ENCODE results near the gene PRMT1.
A peak's percentile ranks its signal among the peaks of the same experiment; 100 is the strongest.

PRMT1 gene

DNA sequence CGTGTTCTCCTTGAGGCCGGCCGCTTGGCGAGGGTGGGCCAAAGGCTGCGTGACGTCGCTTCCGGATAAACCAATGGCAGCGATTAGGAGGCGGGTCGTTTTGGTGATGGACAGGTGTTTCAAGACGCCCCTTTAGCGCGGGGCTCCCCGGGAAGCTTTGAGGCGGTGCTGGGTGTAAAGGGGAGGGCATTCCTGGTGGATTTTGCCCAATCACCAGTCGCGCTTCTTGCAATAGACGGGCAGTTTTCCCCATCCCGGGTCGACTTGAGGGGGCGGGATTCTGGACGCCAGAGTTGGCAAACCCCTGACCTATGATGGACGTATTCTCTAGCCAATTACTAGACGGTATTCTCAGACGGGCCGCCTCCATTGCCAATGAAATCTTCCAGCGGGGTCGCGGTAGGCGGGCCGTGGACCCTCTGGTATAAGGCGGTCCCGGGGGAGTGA, 264 bp upstream of the PRMT1 start:
- H3K4me3 Mint-ChIP-seq: peak overlapping the region; percentile 99
- peaks cover 16% of the 10 kb centered on the region for H3K36me3 Mint-ChIP-seq (ENCODE audit: low read depth)
- no peaks in the 10 kb centered on the region for H3K9me3 Mint-ChIP-seq
- peaks cover 27% of the 10 kb centered on the region for H3K4me1 Mint-ChIP-seq (ENCODE audit: low read depth)
- peak overlapping the region; percentile 99 for H3K27ac Mint-ChIP-seq
- no peaks in the 10 kb centered on the region for H3K27me3 Mint-ChIP-seq (ENCODE audit: low read depth)

DNA sequence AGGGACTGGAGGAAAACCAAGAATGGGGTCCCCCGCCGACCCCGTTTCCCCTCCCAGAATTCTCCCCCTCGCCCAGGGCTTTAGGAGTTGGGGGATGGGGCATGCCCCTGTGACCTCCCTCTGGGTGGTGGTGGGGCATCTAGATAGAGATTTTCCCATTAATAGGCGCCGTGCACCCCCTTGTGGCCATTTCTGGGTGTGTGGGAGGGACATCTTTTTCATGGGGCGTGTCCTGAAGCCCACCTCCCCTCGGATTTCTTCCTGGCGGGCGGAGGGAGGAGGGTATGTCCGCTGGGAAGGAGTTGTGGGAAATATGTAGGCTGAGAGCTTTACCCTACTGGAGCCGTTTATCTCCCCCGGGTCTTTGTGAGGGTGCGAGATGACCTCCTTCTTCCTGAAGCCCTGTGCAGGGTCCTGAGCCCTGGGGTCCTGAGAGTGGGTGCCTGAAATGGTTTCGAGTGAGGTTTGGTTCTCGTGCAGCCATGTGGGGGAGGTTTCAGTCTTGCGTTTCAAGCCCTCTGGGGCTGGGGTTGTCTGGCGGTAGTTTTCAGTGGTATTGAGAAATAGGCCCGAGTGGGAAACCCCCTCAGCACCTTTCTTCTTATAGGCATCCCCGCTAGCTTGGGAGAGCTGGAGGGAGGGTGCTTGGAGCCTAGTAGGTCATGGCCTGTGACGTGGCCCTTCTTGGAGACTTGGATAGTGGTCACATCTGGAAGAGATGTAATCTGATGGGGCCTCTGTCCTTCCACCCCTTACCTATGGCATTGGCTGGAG, 1.0 kb downstream of the PRMT1 start:
- Mint-ChIP-seq H3K27ac (peak overlapping the region; percentile 97), H3K9me3 (no peaks in the 10 kb centered on the region), H3K27me3 (ENCODE audit: low read depth) (no peaks in the 10 kb centered on the region), H3K4me1 (ENCODE audit: low read depth) (peaks cover 23% of the 10 kb centered on the region), H3K36me3 (ENCODE audit: low read depth) (peaks cover 12% of the 10 kb centered on the region), H3K4me3 (peak overlapping the region; percentile 91)

DNA sequence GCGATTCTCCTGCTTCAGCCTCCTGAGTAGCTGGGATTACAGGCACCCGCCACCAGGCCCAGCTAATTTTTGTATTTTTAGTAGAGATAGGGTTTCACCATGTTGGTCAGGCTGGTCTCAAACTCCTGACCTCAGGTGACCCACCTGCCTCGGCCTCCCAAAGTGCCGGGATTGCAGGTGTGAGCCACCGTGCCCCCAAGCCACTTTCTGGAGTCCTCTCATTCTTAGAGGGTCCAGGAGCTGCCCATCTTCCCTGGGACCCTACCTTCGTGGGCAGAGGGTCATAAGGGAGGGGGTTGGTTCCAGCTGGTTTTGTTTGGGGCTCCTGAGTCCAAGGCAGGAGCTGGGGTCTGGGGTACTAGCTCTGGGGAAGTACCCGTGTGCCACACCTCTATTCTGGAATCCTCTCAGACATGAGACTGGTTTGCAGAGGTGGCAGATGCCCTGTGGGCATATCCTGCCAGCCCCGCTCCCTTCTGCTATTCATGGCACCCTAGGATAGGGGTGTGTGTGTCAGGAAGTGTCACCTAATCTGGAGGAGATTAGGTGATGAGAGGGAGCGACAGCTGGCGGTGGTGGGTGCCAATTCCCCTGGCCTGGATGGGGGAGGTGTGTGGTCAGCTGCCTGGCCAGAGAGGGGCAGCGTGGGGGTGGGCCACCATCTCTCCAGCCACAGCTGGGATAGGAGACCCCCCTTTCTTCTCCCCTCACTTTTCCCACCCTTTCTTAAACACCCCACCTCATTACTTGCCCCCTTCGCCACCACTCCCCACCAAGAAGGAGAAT, 2.1 kb downstream of the PRMT1 start:
- no peak overlapping the region for H3K4me3 Mint-ChIP-seq
- peaks cover 23% of the 10 kb centered on the region for H3K4me1 Mint-ChIP-seq (ENCODE audit: low read depth)

DNA sequence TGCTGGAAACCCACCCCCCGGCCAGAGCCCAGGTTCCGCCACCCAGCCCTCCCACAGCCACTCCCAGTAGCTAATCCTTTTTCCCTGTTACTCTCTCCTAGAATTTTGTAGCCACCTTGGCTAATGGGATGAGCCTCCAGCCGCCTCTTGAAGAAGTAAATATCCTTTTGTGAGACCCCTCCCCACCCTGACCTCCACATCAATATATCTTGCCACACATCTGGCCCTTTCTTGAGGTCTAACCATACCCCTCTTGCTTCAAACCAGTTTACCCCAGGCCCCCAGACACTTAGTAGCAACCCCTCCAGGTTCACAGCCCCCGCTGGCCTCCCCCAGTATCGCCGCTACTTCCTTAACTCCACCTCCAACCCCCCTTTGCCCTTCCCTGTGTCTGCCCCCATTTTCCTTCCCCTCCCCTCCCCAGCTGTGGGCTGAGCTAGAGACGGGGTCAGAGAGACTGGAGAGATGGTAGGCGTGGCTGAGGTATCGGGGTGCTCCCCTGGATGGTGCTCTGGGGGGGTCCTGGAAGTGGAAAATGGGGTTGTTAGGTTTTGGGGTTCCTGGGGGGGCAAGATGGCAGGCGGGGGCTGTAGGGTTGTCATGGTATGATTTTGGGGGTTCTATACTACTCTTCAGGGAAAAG, 2.8 kb downstream of the PRMT1 start:
- Mint-ChIP-seq H3K9me3 (no peaks in the 10 kb centered on the region), H3K36me3 (ENCODE audit: low read depth) (peaks cover 13% of the 10 kb centered on the region), H3K27ac (peak overlapping the region; percentile 41), H3K27me3 (ENCODE audit: low read depth) (no peaks in the 10 kb centered on the region), H3K4me1 (ENCODE audit: low read depth) (peaks cover 23% of the 10 kb centered on the region), H3K4me3 (peak overlapping the region; percentile 28)

More for the DNA sequence above, 2.1 kb downstream of the PRMT1 start:
- Mint-ChIP-seq H3K27me3 (ENCODE audit: low read depth) (no peaks in the 10 kb centered on the region), H3K9me3 (no peaks in the 10 kb centered on the region), H3K27ac (no peak overlapping the region), H3K36me3 (ENCODE audit: low read depth) (peaks cover 10% of the 10 kb centered on the region)

DNA sequence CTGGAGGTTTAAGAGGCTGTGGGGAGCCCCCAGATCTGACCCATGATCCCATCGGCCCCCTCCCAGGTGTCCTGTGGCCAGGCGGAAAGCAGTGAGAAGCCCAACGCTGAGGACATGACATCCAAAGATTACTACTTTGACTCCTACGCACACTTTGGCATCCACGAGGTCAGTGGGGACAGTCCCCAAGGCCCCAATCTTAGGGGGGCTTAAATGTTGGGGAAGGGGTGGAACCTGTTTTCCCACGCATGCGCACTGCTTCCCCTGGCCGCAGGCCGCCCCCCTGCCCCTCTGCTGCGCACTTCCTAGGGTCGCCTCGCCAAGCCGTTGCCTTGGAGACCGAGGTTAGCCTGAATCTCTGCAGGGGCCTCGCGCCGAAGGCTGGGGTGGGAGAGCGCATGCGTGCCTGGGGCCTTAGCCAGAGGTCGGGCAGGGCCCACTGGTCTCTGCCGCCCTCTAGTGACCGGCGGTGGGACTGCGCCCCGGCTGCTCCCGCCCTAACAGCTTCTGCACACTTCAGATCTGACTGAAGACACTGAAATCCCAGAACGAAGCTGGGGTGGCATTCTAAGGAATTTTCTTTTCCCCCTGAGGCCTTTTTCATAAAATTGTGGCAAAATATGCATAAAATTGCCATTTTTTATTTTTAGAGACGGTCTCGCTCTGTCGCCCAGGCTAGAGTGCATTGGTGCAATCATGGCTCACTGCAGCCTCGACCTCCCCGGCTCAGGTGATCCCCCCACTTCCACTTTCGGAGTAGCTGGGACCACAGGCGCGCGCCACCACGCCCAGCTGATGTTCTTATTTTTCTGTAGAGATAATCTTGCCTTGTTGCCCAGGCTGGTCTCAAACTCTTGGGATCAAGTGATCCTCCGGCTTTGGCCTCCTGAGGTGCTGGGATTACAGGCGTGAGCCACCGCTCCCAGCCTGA, 3.6 kb downstream of the PRMT1 start:
- Mint-ChIP-seq H3K9me3 (no peaks in the 10 kb centered on the region), H3K27me3 (ENCODE audit: low read depth) (no peaks in the 10 kb centered on the region), H3K36me3 (ENCODE audit: low read depth) (peaks cover 17% of the 10 kb centered on the region), H3K4me3 (no peak overlapping the region), H3K27ac (no peak overlapping the region), H3K4me1 (ENCODE audit: low read depth) (peaks cover 23% of the 10 kb centered on the region)

DNA sequence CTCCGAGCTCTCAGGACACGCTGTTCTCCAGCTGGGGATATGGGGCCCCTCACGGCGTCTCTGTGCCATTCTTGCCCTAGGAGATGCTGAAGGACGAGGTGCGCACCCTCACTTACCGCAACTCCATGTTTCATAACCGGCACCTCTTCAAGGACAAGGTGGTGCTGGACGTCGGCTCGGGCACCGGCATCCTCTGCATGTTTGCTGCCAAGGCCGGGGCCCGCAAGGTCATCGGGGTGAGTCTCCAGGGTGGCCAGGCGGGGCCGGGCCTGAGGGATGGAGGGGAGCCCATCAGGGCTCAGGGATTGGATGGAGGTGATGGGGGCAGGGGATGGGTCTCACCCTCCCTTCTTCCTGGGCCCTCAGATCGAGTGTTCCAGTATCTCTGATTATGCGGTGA, 4.8 kb downstream of the PRMT1 start:
- Mint-ChIP-seq H3K9me3 (no peaks in the 10 kb centered on the region), H3K36me3 (ENCODE audit: low read depth) (peaks cover 19% of the 10 kb centered on the region), H3K27ac (no peak overlapping the region)

DNA sequence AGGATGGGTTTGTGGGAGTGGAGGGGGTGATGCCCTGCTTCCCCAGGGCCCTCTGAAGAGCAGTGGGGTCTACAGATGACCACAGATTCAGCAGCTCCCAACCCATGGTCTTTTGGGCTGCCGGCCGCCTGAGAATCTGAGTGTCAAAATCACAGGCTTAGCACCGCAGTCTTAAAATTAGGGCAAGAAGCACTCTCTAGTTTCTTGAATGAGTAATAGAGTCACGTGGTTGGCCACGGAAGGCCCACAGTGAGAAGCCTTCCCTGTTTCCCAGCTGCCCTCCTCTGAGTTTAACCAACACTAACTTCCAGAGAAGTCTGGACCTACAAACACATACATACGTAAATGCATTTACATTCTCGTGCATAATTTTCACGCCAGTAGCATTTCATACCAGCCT, 5.2 kb downstream of the PRMT1 start:
- Mint-ChIP-seq H3K36me3 (ENCODE audit: low read depth) (peaks cover 19% of the 10 kb centered on the region), H3K27me3 (ENCODE audit: low read depth) (no peaks in the 10 kb centered on the region), H3K9me3 (no peaks in the 10 kb centered on the region), H3K4me1 (ENCODE audit: low read depth) (peaks cover 21% of the 10 kb centered on the region), H3K27ac (no peak overlapping the region), H3K4me3 (no peak overlapping the region)

More for the DNA sequence above, 4.8 kb downstream of the PRMT1 start:
- no peak overlapping the region for H3K4me3 Mint-ChIP-seq
- H3K4me1 Mint-ChIP-seq (ENCODE audit: low read depth): peaks cover 21% of the 10 kb centered on the region
- H3K27me3 Mint-ChIP-seq (ENCODE audit: low read depth): no peaks in the 10 kb centered on the region

DNA sequence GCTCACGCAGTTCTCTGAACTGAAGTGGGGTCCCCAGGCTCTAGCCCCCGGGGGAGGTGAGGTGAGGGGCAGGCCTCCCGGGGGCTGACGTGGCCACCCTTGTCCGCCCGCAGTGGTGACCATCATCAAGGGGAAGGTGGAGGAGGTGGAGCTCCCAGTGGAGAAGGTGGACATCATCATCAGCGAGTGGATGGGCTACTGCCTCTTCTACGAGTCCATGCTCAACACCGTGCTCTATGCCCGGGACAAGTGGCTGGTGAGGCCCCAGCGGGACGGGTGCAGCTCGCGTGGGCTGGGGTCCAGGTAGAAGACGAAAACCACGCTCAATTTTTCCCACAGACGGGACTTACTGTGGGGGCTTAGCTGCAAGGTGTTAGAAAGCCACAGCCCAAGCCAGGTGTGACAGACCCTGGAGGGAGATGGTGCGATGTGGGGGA, 6.8 kb downstream of the PRMT1 start:
- Mint-ChIP-seq H3K27ac (no peak overlapping the region), H3K4me1 (ENCODE audit: low read depth) (peaks cover 16% of the 10 kb centered on the region), H3K4me3 (no peak overlapping the region), H3K27me3 (ENCODE audit: low read depth) (no peaks in the 10 kb centered on the region), H3K9me3 (no peaks in the 10 kb centered on the region), H3K36me3 (ENCODE audit: low read depth) (peaks cover 21% of the 10 kb centered on the region)

DNA sequence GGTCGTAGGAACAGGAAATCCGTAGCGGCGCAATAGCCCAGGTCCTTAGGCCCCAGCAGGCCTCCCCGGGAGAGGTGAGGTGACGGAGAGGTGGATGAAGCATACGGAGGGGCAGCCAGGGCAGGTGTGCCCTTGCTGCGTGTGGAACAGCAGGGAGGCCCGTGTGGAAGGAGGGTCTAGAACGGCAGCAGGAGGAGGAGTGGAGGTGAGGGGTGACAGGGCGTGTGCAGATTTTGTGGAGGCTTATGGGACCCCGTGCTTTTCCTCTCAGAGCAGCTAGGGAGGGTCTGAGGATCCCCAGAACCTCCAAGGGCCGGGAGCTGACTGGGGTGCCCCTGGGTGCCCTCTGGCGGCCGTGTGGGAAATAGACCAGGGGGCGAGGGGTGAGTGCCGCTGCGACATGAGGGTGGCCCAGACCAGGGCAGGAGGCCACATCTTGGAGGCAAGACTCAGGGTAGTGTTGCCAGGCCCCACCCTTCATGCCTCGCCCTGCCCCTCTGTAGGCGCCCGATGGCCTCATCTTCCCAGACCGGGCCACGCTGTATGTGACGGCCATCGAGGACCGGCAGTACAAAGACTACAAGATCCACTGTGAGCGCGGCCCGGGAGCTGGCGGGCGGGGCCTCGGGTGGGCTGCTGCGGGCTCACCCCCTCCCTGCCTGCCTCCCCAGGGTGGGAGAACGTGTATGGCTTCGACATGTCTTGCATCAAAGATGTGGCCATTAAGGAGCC, 7.3 kb downstream of the PRMT1 start:
- H3K27me3 Mint-ChIP-seq (ENCODE audit: low read depth): no peaks in the 10 kb centered on the region
- H3K27ac Mint-ChIP-seq: no peak overlapping the region
- no peaks in the 10 kb centered on the region for H3K9me3 Mint-ChIP-seq
- no peak overlapping the region for H3K4me3 Mint-ChIP-seq
- peaks cover 16% of the 10 kb centered on the region for H3K4me1 Mint-ChIP-seq (ENCODE audit: low read depth)
- peaks cover 21% of the 10 kb centered on the region for H3K36me3 Mint-ChIP-seq (ENCODE audit: low read depth)

DNA sequence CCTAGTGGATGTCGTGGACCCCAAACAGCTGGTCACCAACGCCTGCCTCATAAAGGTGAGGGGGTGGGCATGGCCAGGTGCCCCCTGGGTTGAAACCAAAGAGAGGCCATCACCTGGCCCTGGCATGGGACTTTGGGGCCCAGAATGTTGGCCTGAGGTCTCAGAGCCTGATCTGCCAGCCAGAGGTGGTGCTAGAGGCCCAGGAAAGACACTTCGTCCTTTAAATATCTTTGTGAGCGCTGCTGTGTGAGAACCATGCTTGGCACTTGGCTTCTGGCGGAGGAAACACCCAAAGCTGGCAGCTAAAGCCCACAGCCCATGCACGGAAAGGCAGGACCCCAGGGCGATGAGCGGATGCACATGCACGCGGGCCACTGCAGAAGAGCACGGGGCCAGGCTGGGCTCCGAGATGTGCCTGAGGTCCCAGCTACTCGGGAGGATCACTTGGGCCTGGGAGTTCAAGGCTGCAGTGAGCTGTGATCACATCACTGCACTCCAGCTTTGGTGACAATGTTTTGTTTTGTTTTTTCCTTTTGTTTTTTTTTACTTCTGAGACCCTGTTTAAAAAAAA, 8.0 kb downstream of the PRMT1 start:
- no peak overlapping the region for H3K4me3 Mint-ChIP-seq
- peaks cover 14% of the 10 kb centered on the region for H3K4me1 Mint-ChIP-seq (ENCODE audit: low read depth)
- H3K27me3 Mint-ChIP-seq (ENCODE audit: low read depth): no peaks in the 10 kb centered on the region
- H3K9me3 Mint-ChIP-seq: no peaks in the 10 kb centered on the region
- H3K36me3 Mint-ChIP-seq (ENCODE audit: low read depth): peaks cover 25% of the 10 kb centered on the region
- no peak overlapping the region for H3K27ac Mint-ChIP-seq

DNA sequence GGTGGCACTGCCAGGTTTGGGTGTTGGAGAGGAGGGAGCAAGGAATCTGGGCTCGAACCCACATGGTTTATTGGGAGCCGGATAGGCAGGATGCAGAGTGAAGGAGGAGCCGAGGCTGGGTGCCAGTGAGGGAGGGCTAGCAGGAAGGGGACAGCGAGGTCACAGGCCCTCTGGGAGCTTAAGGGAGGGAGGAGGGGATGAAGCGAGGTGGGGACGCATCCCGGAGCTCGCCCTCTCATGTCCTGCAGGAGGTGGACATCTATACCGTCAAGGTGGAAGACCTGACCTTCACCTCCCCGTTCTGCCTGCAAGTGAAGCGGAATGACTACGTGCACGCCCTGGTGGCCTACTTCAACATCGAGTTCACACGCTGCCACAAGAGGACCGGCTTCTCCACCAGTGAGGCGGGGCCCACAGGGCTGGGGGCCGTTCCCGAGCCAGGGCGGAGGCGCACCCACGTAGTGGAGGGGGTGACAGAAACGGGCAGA, 8.8 kb downstream of the PRMT1 start:
- Mint-ChIP-seq H3K9me3 (no peaks in the 10 kb centered on the region), H3K36me3 (ENCODE audit: low read depth) (peaks cover 27% of the 10 kb centered on the region), H3K27me3 (ENCODE audit: low read depth) (peaks cover 7% of the 10 kb centered on the region), H3K4me3 (no peak overlapping the region), H3K4me1 (ENCODE audit: low read depth) (peaks cover 18% of the 10 kb centered on the region), H3K27ac (peak overlapping the region; percentile 41)

DNA sequence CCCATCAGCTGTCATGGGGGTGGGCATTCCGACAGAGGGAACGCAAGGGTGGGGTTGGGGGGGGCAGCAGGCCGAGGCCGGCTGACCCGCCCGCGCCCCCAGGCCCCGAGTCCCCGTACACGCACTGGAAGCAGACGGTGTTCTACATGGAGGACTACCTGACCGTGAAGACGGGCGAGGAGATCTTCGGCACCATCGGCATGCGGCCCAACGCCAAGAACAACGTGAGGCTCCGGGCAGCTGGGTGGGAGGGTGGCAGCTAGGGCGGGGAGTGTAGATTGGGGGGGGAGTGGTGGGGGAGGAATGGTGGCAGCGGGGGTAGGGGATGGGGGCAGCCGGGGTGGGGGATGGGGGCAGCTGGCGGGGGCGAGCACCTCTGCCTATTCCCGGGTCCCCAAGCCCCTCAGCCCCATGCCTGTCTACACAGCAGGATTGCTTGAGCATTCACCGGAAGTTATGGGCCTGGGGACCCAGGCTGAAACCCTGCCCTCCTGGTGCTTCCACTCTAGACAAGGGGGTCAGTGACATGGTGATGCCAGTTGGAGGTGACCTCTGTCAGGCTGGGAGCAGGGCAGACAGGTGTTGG, 9.5 kb downstream of the PRMT1 start:
- Mint-ChIP-seq H3K27ac (no peak overlapping the region), H3K36me3 (ENCODE audit: low read depth) (peaks cover 26% of the 10 kb centered on the region), H3K9me3 (no peaks in the 10 kb centered on the region), H3K4me3 (no peak overlapping the region), H3K4me1 (ENCODE audit: low read depth) (peaks cover 21% of the 10 kb centered on the region), H3K27me3 (ENCODE audit: low read depth) (peaks cover 8% of the 10 kb centered on the region)

DNA sequence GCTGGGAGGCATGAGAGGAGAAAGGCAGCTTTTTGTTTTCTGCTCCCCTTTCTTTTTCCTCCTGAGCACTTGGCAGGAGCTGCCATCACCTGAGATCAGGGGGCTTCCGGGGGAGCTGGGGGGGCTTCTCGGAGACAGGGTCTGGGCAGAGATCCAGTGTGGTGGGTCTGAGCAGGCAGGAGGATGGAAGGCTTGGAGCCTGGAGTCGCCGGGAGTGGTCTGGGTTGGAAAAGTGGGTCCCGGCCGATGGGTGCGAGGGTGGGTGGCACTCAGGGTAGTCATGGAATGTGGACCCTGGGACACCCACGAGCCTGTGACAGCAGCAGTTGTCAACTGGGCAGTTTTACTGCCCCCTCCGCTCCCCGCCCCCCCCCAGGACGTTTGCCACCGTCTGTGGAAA, 10.1 kb downstream of the PRMT1 start:
- Mint-ChIP-seq H3K9me3 (no peaks in the 10 kb centered on the region), H3K4me3 (no peak overlapping the region), H3K27ac (no peak overlapping the region), H3K4me1 (ENCODE audit: low read depth) (peaks cover 21% of the 10 kb centered on the region), H3K27me3 (ENCODE audit: low read depth) (peaks cover 8% of the 10 kb centered on the region), H3K36me3 (ENCODE audit: low read depth) (peaks cover 23% of the 10 kb centered on the region)

Data from T-helper 1 cell treated with Interleukin-12 subunit alpha and Interleukin-12 subunit beta and Interleukin-4 antibody, amounts not matched to agents 30 μg/mL and 1 μg/mL, for 36 hours (primary cell).